HS-27A (cell line): ENCODE results near the gene NRIP1.

Experiments used
- DNase-seq: peaks from one replicate; pipeline ENCODE4 v3.0.0-alpha.2; 2012; ENCODE audit warnings: low read depth, missing footprints

Gene NRIP1

DNA sequence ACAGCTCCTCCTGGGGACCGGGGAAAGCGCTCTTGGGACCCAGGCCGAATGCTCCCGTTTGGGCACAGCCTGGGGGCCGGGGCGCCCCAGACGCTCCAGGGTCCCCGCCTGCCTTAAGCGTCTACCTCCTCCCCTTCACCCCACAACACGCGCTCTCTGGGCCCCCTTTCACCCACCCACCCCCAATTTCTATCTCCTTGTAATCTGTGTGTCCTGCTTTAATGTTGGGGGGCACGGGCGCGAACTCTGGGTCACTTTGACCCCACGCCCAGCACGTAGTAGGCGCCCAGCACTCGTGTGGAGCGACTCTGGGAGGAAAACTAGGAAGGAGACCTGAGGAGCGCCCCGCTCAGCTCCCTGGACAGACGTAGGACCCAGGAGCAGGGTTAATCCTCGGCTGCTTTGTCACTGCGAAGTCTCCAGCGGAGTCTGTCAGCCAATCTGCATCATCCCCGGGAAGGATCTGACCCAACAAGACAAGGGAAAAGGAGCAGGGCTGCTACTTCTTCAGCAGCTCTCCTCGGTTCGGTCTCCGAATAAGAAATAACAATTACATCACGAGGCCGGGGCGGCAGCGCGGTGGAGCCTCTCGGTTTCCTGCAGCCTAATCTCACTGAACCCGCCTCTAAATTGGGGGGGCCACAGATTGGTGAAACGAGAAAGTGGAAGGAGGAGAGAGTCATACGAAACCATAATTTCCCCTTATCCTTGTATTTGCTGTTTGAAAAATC, 757 bp upstream of the NRIP1 start:
- no peak for DNase-seq

DNA sequence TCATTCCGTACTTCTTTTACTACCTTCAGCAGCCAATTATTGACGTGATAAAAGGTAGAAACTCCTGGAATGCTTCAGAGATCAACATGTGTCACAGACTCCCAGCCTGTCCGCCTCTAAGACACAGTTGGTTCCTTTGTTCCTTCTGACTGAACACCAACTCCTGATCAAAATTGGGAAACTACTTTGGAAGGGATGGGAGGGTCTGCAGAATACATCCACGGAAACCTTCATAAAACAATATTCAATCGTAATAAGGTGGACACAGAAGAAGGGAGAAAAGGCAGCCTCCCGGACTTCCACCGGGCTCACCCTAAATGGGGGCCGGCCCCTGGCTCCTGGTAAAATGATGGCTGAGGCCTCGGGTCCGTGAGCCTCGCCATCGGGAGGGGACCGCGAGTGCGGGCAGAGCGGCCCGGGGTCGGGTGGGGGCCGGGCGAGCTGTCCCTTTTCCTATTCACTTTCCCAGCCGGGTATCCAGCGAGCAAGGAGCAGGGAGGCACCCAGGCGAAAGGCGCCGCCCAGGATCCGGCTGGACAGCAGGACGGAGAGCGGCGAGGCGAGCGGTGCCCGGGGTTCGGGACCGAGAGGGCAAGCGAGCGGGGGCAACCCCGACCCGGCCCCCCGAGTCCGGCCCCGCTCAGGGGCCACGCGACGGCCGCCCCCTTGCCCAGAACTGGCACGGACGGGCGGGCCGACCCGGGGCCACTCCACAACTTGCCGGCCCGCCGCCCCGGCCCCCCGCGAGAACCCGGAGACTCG, 805 bp downstream of the NRIP1 start:
- no peak for DNase-seq

DNA sequence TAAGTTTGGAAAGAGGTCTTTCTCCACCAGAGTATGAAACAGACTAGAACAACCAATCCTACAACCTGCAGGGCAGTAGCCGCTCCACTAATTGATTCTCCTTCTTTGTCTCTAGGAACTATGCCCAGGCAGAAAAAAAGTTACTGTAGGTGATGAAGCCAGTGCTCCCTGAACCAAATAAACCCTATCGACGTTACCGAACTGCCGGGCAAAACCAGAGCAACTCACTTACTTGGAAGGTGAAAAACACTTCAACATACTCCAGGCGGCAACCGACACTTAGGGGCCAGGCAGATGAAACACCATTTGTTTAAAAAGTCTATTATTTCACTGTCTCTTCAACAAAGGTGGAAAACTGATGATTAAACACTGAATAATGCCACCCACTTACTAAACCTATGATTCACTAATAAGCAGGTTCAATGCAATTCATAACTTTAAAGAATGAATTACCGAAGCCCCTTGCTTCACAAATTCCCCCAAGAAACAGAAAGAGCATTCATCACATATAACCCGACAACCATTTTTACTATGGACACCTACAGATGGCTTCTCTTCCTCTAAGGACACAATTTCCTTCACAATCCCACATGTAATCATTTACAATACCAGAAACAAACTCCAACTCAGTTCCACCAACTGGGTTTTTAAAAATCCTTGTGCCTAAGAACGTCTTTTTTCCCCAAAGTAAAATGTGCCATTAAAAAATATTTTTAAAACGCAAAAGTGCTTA, 1.6 kb downstream of the NRIP1 start:
- DNase-seq = no peak

DNA sequence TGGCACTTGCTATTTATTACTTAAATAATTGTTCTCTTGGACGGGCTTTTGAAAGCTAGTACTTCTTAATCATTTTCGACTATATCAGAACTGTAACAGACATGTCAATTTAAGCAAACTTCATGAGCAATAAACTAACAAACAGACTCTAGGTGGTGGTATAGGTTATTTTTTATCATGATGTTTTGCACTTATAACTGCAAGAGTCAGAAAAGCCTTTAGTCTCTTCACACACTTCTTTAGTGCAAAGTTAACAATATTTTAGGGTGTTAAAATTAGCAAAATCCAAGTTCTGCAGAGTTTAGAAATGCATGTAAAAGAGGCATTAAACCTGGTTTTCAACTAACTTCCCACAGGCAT, 2.2 kb downstream of the NRIP1 start:
- no peak for DNase-seq

DNA sequence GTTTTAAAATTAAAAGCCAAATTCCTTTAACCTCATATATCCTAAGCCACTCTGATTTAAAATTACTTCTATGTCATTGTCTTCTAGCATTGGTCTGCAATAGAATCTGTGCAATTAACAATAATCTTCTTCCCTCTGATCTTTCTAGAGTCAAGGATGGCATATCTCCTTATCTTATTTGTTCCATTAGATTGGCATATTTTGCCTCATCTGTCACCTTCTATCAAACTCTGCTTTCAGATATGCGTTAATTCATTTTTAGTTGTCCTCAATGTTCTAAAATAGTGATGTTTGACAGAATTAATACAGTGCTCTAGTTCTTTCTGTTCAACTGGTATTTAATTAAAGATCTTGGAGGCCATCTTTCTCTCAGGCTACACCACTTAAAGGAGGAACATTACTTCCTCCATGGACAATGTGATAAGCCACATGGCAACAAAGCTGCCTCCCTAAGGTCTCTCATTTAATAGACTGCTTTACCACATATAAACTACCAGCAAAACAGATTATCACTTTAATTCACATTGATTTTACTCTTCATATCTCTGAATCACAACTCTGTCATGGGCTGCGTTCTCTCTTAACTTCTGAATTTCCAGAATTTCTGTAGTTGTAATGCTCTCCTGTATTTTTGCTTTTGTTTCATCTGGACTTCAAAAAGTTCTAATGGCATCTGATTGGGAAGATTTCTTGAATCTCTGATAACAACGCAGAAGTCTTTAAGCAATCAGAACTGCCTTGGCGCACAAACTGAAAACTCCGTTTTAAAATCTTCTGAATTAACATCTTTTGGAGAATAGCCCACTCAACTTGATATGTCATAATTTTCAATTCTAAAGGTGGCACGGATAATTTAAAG, 2.8 kb downstream of the NRIP1 start:
- DNase-seq = no peak

DNA sequence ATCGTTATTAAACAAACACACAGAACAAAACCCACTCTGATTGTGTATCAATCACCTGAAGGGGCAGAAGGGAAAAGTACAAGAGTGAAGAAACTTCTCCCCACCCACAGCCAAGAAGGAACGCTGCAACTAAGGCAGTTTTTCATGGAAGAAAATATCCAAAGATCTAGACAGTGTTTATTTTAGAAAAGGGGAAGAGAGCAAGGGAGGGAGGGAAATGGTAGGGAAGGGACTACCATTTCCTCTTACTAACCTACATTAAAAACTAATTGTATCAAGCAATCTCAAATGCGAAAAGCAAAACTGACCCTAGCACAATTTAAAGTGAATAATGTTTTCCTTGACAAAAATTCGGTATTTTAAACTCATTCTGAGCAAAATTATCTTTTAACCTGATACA, 3.5 kb downstream of the NRIP1 start:
- no peak for DNase-seq

DNA sequence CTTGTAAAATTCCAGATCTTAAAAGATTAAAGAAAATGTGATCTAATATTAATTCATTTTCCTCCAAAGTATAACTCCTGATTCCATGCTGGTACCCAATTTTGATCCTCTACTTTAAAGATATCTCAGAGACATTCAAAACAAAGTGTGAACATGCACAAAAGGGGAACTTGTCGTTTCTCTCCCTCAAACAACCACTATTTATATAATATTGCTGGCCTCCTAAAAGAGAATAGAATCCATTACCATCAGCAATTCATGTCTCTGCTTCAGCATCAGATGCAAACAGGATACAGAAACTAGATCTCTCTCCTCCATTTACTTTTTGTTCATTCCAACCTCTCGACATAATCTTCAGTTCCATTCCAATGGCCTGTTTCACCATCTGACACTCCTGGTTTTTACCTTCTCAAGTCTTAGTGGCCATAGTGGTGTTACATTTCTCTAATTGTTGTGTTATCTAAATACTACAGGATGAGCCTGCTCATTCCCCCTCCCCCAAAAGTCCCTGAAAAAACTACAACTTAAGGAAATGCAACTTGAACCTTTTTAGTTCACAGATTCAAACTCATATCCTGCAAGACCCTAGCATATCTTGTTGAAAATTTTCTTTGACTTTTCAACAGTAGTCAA, 4.1 kb downstream of the NRIP1 start:
- no peak for DNase-seq

DNA sequence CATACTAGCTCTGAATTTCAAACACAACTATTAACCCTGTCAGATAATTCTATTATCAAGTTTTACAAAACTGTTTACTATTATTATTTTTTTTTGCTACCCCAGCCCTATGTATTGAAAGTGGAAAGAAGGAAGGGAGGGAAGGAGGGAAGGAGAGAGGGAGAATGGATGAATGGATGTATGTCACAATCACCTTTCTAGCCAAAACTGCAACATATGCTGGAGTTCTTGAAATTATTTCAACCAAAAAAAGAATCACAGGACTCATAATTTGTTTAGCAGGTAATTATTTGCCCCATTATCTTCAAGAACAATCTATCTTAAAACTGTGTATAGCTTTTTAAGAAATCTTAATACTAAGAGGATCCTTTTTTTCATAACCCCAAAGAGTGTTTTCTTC, 5.4 kb downstream of the NRIP1 start:
- no peak for DNase-seq

DNA sequence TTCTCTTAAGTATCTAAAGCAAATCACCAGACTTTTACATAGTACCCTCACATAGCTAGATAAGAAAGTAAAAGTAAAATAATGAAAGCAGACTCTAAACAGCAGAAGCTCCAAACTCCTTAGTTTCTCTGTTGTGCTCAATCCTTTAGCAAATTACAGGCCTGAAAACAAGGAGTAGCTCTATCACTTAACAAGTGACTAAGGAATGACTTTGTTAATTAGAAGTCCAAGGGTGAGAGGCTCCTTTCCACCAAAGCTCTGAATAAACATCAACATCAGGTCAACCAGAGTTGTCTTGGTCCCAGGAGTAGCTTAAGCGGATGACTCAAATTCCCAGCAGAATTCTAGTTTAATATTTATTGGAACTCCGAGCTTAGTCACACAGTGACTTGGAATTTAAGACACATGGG, 5.9 kb downstream of the NRIP1 start:
- no peak for DNase-seq

DNA sequence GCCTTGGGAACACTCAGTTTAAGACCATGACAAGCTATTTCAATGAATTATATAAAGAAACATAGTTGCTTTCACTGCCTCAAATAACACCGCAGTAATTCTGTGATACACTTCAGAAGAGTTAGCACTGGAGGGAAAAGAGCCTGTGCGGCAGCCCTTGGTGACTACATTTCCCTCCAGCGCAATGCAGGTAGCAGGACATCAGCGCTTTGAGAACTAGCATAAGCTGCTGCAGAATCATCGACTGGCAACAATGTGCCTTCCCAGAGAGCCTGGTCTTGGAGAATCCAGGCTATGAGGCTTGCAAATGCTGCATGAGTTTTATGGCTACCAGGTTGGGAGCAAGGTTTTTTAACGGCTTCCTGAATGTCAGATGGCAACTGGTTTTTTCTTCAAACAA, 7.5 kb downstream of the NRIP1 start:
- DNase-seq = no peak

DNA sequence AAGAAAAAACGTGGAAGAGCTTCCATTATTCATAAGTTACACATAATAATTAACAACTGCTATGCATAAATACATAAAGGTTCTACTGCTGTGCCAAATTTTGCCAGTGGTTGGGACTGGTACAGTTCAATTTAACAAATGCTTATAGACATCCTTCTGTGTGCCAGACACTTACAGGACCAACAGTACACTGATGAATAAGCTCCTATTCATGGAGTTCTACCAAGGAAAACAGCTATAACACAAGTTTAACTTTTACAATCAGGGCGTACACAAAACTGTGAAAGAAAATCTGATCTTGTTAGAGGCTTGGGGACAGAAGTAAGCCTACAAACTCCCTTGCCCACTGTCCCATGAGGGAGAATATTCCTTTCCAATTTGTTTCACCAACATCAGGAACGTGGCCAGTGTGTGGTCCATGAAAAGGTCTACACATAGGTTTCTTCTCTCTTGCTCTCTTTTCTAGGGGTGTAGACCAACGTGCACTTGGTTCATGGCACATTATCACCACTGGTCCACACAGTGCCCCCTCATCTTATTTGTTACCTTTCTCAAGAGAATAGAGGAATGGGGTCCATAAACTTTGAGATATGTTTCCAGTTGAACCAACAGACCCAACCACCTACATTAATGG, 10.1 kb downstream of the NRIP1 start:
- no peak for DNase-seq

DNA sequence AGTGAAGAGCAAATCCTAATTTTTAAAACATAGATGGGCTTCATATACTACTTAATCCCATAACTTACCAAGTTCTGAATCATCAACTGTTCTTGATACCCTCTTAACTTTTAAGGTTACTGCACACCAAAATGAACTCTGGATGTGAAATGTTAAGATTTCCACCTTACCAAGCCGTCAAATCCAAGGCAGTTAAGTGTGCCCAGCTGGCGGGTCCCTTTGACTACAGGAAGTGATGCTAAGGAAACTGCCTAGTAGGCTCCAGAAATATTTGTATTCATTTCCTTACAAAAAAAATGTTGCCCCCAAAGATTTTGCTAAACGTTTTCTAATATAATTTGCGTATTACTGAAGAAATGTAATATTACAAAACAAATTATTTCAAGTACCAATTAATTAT, 10.7 kb downstream of the NRIP1 start:
- no peak for DNase-seq

DNA sequence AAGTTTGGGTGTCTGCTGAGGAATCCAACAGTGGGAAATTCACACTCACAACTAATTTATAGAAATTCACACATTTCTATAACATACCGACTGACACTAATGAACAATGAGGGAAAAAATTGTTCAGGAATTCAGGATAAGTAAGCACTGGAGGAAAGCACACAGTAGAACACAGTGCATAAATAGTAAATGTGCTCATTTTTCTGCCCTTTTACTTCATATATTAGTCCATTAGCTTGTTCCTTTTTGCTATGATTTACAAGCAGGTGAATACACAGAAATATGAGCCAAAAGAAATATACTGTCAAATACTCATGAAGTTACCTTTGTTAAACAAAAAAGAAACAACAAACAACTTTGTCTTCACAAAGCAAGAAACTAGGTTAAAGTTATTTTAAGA, 11.3 kb downstream of the NRIP1 start:
- DNase-seq = no peak

DNA sequence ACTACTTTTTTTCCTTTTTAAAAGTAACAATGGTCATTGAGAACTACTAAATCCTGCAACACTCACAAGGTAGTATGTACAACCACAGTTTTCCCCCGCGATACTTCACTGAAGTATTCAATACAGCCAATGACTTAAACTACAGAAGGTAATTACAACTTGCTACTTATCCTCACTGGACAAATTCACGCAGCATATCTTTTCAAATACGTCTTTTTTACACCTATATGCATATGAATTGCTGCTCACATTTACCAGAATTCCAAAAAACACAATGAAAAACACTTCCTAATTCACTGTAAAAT, 12.4 kb downstream of the NRIP1 start:
- no peak for DNase-seq

DNA sequence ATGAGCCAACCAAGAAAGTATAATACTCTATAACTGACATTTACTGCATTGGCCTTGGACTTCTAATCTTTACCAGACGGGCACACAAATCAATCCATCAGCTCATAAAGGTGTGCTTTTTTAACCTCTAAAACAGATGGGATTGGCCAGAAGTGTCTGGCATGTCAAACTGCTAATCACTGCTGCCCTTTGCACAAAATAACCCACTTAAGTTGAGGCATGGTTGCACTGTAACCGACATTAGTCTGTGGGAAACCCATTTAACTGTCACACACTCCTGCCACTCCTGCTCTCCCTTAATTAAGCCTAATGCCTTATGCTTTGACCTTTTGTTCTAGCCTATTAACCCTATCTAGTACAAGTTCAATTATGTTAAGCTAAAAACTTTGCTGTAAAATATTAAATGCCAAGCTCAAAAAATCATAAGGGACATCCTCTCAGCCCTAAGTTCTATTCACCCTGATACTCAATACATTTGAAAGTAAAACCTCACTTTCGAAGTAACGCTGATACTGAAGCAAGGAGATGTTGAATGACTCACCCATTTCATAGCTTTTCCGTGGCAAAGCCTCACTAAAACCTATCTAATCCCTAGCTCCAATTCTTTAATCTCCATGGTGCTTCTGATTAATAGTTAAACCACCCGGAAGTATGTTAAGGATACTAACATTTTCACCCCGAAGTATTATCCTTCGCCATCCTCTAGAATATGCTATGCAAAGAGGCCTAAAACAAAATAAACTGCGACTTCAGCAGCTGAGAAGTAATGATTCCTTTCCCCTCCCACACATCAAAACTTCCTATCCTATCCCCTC, 12.9 kb downstream of the NRIP1 start:
- no peak for DNase-seq

DNA sequence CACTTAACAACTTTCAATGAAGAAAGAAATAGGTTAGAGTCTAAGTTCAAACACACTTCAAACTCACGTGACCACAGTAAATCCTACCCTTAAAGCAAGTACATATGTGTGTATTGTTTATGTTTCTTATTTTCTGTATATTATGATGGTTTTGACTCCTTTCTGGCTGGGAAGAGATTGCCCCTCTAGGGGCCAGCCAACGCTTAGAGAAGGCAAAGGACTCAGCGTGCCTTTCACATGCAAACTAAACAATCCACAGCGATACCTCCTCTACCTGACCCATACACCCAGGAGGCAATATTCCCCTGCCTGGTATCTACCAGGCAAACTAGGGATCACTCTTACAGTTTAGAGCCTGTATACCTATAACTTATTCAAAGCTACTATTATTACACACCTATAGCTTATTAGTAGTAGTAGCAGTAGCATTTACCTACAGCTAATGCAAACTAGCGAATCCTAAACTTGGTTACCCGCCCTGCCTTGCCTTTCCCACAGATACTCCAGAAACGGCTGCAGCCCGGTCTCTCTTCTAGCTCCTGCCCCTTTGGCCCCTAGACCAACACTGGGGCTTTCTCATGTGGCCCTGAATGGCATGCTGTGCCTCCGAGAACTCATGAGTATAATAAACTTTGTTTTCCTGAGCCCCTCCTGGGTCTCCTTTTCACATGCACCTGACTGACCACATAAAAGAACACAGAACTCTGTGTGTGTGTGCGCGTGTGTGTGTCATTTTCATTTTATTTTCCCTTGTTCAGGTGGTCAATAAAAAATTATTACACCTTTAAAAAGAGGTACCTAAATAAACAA, 14.0 kb downstream of the NRIP1 start:
- DNase-seq = no peak

DNA sequence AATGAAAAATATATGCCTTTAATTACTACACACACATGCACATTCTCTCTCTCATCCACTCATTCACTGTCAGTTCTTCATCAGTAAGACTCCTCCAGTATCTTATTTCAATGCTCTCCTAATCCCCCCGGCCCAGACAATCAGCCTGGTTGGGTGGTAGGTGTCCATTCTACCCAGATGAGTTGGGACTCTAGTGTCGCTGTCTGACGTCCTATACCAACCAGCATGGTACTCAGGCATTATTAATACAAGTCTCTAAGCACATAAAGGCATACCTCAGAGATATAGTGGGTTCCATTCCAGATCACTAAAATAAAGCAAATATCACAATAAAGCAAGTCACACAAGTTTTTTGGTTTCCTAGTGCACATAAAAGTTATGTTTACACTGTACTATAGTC, 19.8 kb downstream of the NRIP1 start:
- DNase-seq = no peak

DNA sequence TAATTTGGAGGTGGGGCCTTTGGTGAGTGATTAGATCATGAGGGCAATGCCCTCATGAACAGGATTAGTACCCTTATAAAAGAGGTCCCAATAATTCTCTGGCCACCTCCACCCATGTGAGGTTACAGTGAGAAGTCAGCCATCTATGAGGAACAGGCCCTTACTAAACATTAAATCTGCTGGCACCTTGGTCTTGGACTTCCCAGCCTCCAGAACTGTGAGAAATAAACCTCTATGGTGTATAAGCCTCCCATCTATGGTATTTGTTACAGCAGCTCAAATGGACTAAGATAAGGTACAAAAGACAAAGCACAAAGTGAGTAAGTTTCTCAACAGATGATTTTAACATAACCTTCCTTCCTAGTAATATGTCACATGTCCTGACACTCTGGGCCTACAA, 22.3 kb downstream of the NRIP1 start:
- no peak for DNase-seq

DNA sequence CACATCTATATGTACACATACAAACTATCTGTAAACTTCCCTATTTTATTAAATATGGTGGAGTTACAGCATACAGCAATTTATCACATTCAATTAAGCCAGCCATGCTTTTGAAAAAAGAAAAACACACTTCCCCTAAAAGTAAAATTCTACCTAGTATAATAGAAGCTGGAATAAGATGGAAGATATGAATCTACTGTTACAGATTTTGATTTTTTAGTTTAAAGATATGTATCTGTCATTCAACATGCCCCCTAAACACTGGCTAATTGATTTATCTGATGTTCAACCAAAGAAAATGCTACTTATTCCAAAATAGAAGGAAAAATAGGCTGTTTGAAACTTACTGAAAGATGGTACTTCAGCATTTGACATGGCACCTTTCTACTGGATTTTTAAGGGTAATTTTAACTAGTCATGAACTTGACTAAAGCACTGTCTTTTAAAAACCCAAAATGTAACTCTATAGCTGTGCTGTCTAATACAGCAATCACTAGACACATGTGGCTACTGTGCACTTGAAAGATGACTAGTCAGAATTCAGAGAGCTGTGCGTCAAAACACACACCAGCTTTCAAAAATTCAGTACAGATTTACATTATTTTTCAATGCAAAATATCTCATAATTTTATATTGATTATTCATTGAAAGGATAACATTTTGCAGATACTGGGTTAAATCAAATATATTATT, 25.0 kb downstream of the NRIP1 start:
- DNase-seq = no peak
